ENCODE measurements around the gene TRIM28.
"Not testable (repeated sequence)": the region's sequence is repeated elsewhere in the genome, so short reads cannot be mapped to it uniquely, and the experiment has no call there.

The TRIM28 gene

GRCh38 chr19:58519355-58520256 is 24.3 kb upstream of the TRIM28 start, which contains the start of gene ZBTB45:
Gene ZBTB45 (minus strand): TSS chr19:58519810. CDS start chr19:58517673, 2,137 bp downstream.
- peak; percentile 48 for FAIRE-seq

- no peak for FAIRE-seq
These were observed 23.6 kb upstream of the TRIM28 start for GRCh38 chr19:58520257-58520599.

GRCh38 chr19:58521651-58522050 is 22.2 kb upstream of the TRIM28 start:
- FAIRE-seq, result no peak

- no peak for FAIRE-seq
These were observed 21.2 kb upstream of the TRIM28 start for GRCh38 chr19:58522709-58523108.

DNA sequence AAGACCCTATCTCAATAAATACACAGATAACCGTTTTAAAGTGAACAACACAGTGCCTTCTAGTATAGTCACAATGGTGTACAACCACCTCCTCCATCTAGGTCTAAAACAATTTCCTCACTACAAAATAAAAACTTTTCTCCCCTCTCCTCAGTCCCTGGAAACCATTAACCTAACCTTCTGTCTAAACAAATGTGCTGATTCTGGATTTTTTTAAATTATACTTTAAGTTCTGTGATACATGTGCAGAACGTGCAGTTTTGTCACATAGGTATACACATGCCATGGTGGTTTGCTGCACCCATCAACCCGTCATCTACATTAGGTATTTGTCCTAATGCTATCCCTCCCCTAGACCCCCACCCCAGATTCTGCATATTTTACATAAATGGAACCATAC is 14.5 kb upstream of the TRIM28 start:
- no peak for FAIRE-seq

- no peak for FAIRE-seq
These were observed 12.6 kb upstream of the TRIM28 start for GRCh38 chr19:58531034-58531840.

GRCh38 chr19:58535857-58536256 is 8.0 kb upstream of the TRIM28 start:
- FAIRE-seq, result no peak

GRCh38 chr19:58536852-58537798 is 6.7 kb upstream of the TRIM28 start:
- no peak for FAIRE-seq

DNA sequence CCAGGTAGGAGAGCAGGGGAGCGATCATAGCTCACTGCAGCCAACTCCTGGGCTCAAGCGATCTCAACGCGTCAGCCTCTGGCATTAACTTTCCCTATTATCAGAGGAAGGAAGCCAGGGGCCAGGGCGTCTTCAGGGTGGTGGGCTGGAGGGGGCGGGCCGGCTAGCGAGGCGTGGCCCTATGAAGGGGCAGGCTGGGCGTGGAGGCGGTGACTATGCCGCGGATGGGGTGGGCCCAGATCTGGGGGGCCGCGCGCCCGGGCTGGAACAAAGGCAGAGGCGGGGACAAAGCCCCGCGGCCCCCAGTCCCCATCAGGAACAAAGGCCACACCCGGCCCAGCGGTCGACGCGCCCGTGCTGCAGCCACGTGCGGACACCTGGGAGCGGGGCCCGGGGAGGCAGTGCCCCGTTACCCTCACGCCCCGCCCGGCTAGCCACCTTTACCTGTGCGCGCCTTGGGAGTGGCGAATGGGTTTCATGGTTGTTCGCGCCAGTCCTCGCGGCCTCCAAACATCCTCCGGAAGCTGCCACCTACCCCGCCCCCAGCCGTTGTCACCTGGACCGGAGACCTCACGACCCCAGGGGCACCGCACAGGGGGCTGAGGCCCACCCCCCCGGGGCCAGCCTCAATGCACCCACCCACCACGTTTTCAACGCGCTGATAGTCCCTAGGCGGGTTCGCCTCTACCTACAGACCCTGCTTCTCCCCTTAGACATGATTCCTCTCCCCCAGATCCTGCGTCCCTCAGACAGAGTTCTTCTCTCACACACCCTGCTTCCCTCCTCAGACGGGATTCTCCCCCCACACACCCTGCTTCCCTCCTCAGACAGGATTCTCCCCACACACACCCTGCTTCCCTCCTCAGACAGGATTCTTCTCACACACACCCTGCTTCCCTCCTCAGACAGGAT is 5.4 kb upstream of the TRIM28 start:
- no peak for FAIRE-seq

- not testable (repeated sequence) for FAIRE-seq
These were observed 4.7 kb upstream of the TRIM28 start for GRCh38 chr19:58539169-58539559.

- FAIRE-seq, result not testable (repeated sequence)
These were observed 1.1 kb upstream of the TRIM28 start for GRCh38 chr19:58542641-58543372.

DNA sequence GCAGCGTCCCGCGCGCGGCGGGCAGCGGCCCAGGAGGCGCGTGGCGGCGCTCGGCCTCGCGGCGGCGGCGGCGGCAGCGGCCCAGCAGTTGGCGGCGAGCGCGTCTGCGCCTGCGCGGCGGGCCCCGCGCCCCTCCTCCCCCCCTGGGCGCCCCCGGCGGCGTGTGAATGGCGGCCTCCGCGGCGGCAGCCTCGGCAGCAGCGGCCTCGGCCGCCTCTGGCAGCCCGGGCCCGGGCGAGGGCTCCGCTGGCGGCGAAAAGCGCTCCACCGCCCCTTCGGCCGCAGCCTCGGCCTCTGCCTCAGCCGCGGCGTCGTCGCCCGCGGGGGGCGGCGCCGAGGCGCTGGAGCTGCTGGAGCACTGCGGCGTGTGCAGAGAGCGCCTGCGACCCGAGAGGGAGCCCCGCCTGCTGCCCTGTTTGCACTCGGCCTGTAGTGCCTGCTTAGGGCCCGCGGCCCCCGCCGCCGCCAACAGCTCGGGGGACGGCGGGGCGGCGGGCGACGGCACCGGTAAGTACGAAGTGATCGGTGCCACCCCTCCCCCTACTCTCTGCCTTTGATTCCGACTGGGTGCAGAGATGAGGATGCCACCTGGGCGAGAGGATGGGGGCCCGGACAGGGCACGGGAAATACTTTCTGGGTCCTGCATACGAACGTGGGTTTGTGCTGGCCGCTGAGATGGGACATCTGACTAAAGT is 874 bp downstream of the TRIM28 start:
- FAIRE-seq, result no peak

DNA sequence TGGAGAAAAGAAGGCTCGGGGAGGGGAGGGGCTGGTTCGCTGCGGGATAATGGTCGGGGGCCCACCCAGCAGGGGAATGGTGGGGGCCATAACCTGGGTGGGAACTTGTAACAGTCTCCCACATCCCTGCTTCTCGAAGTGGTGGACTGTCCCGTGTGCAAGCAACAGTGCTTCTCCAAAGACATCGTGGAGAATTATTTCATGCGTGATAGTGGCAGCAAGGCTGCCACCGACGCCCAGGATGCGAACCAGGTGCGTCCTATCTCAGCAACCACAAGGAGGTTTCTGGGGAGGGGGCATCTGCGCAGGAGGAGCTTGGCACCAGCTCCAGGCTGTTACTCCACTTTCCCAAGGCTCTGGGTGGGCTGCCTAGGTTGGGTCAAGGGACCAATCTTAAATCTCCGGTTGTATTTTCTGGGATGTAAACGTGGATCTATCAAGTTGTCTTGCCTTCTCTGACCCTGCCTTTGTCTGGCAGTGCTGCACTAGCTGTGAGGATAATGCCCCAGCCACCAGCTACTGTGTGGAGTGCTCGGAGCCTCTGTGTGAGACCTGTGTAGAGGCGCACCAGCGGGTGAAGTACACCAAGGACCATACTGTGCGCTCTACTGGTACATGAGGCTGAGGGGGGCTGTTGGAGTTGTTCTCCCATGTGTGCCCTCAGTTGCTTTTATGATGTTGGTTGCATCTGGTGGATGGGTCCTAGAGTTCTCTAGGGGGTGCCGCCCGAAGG is 1.6 kb downstream of the TRIM28 start:
- no peak for FAIRE-seq

DNA sequence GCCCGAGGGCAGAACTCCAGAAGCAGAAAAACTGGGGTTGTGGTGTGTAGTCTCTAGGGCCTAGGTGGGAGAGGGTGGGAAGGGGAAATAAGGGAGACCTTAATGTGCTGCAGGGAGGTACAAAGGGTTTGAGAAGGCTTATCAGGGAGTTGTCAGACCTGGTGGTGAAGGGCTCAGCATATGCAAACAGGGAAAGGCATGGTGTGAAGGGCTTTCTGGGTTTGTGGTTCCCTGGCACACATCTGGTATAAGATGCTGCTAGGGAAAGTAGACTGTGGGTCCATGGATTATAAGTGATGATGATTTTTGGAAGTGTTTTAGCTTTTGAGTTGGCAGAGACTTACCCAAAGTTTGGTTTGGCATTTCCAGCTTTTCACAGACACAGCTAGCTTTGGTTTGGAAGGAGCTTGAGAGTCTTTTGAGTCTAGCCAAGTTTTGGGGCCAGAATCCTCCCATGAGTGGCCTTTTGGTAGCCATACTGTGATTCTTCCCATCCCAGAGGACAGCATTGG is 2.2 kb downstream of the TRIM28 start:
- no peak for FAIRE-seq

DNA sequence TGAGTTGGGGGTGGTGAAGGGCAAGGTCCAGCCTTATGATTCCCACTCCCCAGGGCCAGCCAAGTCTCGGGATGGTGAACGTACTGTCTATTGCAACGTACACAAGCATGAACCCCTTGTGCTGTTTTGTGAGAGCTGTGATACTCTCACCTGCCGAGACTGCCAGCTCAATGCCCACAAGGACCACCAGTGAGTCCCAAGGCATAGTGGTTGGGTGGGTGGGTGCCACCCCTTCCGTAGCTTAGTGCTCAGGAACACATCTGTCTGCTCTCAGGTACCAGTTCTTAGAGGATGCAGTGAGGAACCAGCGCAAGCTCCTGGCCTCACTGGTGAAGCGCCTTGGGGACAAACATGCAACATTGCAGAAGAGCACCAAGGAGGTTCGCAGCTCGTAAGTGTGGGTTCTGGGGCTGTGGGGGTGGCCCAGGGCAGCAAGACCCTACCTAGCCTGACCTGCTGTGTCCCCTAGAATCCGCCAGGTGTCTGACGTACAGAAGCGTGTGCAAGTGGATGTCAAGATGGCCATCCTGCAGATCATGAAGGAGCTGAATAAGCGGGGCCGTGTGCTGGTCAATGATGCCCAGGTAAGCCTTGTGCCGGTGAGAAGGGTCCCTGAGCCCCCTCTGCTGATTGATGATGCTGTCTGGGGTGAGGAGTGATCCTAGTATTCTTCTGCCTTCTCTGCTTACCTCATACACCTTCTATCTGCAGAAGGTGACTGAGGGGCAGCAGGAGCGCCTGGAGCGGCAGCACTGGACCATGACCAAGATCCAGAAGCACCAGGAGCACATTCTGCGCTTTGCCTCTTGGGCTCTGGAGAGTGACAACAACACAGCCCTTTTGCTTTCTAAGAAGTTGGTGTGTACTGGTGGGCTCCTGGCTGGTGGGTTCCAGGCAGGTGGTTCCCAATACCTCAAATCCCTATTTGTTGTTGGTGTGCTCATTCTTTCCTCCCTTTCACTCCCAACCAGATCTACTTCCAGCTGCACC is 3.8 kb downstream of the TRIM28 start:
- no peak for FAIRE-seq

DNA sequence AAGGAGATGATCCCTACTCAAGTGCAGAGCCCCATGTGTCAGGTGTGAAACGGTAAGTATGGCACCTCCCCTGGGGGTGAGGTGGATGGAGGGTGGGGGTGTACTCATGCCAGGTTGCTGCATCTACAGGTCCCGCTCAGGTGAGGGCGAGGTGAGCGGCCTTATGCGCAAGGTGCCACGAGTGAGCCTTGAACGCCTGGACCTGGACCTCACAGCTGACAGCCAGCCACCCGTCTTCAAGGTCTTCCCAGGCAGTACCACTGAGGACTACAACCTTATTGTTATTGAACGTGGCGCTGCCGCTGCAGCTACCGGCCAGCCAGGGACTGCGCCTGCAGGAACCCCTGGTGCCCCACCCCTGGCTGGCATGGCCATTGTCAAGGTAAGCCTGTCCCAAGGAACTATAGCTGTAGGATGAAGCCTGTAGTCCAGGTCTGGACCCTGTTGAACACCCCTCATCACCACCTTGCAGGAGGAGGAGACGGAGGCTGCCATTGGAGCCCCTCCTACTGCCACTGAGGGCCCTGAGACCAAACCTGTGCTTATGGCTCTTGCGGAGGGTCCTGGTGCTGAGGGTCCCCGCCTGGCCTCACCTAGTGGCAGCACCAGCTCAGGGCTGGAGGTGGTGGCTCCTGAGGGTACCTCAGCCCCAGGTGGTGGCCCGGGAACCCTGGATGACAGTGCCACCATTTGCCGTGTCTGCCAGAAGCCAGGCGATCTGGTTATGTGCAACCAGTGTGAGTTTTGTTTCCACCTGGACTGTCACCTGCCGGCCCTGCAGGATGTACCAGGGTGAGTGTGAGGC is 5.2 kb downstream of the TRIM28 start:
- no peak for FAIRE-seq
